Left ventricle myocardium superior (tissue), 1 donor: Measurements from ENCODE around the gene SNX8. TPM values are rescaled to one million over a fixed set of nuclear protein-coding genes. Genes with fewer than 3 reads are reported as not detected.

Experiments used
- ATAC-seq: fragments of 200-7000 bp; cut with Tn5 transposase; one replicate; pipeline ENCODE4 v1.9.1; 2020; ENCODE audit warnings: mild to moderate bottlenecking, moderate library complexity
- DNase-seq: peaks from one replicate; pipeline ENCODE4 v3.0.0-alpha.2; 2020
- intact Hi-C: fragments of 100-400 bp; cut with micrococcal nuclease; formaldehyde crosslinking; loops from one replicate; pipeline ENCODE4 v1.11.0; 2022
- total RNA-seq: library from RNA; stranded (reverse); fragmentation: NEBNext Ultra II Directional; extraction: Animal tissue kit (Norgen Biotek cat#: 25700); gene quantifications from one replicate; pipeline ENCODE4 v1.2.1, GENCODE V29; 2021
- donor health status: DM: no; HTN: yes; CAD: no; lungs with severe emphysema.

The SNX8 gene
- total RNA-seq, 1 donor from 2014 or later: 16.7 TPM

GRCh38 chr7:2231992-2232765 lies 82.1 kb downstream of the SNX8 start:
- ATAC-seq (peak; percentile 46), DNase-seq (no peak)
- intact Hi-C loops: no loop called here

- DNase-seq: no peak
- no peak for ATAC-seq
- intact Hi-C loops: no loop called here
These were observed 83.4 kb downstream of the SNX8 start for GRCh38 chr7:2230882-2231281.

- ATAC-seq (no peak), DNase-seq (no peak)
- intact Hi-C loops: no loop called here
These were observed 84.0 kb downstream of the SNX8 start for GRCh38 chr7:2230226-2230625.

GRCh38 chr7:2229467-2229866 lies 84.8 kb downstream of the SNX8 start:
- intact Hi-C loops: no loop called here
- DNase-seq: no peak
- no peak for ATAC-seq

GRCh38 chr7:2228921-2229320 lies 85.3 kb downstream of the SNX8 start:
- no peak for ATAC-seq
- intact Hi-C loops: no loop called here
- DNase-seq: no peak

GRCh38 chr7:2227699-2228098 lies 86.5 kb downstream of the SNX8 start:
- intact Hi-C loops: no loop called here
- ATAC-seq (no peak), DNase-seq (no peak)

GRCh38 chr7:2225830-2226229 lies 88.4 kb downstream of the SNX8 start:
- ATAC-seq: no peak
- DNase-seq: no peak
- intact Hi-C loops: no loop called here

- ATAC-seq: peak; percentile 48
- DNase-seq: no peak
- intact Hi-C loops: no loop called here
These were observed 88.9 kb downstream of the SNX8 start for GRCh38 chr7:2225336-2225735.

GRCh38 chr7:2224934-2225333 lies 89.3 kb downstream of the SNX8 start:
- ATAC-seq (peak; percentile 83), DNase-seq (no peak)
- intact Hi-C loops: no loop called here

- DNase-seq (no peak), ATAC-seq (no peak)
- intact Hi-C loops: no loop called here
These were observed 89.7 kb downstream of the SNX8 start for GRCh38 chr7:2224491-2224928.

- intact Hi-C loops: no loop called here
- ATAC-seq (no peak), DNase-seq (no peak)
These were observed 90.9 kb downstream of the SNX8 start for GRCh38 chr7:2223321-2223720.

- ATAC-seq (no peak), DNase-seq (no peak)
- intact Hi-C loops: no loop called here
These were observed 91.7 kb downstream of the SNX8 start for GRCh38 chr7:2222516-2222915.

GRCh38 chr7:2220954-2221353 lies 93.3 kb downstream of the SNX8 start:
- no peak for ATAC-seq
- DNase-seq: no peak
- intact Hi-C loops: no loop called here

- ATAC-seq (no peak), DNase-seq (no peak)
- intact Hi-C loops: no loop called here
These were observed 93.7 kb downstream of the SNX8 start for GRCh38 chr7:2220506-2220905.

- DNase-seq: no peak
- no peak for ATAC-seq
- intact Hi-C loops: no loop called here
These were observed 94.2 kb downstream of the SNX8 start for GRCh38 chr7:2220030-2220429.

GRCh38 chr7:2219606-2220005 lies 94.6 kb downstream of the SNX8 start:
- no peak for DNase-seq
- intact Hi-C loops: no loop called here
- no peak for ATAC-seq

GRCh38 chr7:2219136-2219535 lies 95.1 kb downstream of the SNX8 start:
- ATAC-seq: no peak
- DNase-seq: no peak
- intact Hi-C loops: no loop called here

- intact Hi-C loops: no loop called here
- ATAC-seq: no peak
- no peak for DNase-seq
These were observed 95.8 kb downstream of the SNX8 start for GRCh38 chr7:2218444-2218785.

GRCh38 chr7:2217716-2218443 lies 96.4 kb downstream of the SNX8 start:
- DNase-seq (no peak), ATAC-seq (no peak)
- intact Hi-C loops: no loop called here

GRCh38 chr7:2217206-2217605 lies 97.0 kb downstream of the SNX8 start:
- DNase-seq (no peak), ATAC-seq (no peak)
- intact Hi-C loops: no loop called here

GRCh38 chr7:2215851-2216250 lies 98.4 kb downstream of the SNX8 start:
- no peak for ATAC-seq

More at GRCh38 chr7:2215851-2216250, 98.4 kb downstream of the SNX8 start:
- intact Hi-C loops: no loop called here
- DNase-seq: no peak
